WTC11 (cell line): ENCODE results near the gene GRM1.

ENCODE experiments used
- ARID4B ChIP-seq: sonication (generic); formaldehyde crosslinking; IDR thresholded peaks from 2 replicates; pipeline ENCODE4 v1.8.0; 2023; ENCODE audit warnings: missing genetic modification reagents, mild to moderate bottlenecking, borderline replicate concordance
- CTCF ChIP-seq: fragments of 200-600 bp; IDR thresholded peaks from 2 replicates; pipeline ENCODE4 v1.8.0; 2022; ENCODE audit warnings: antibody characterized with exemption

- TF ChIP-seq CTCF (no peak), ARID4B (CRISPR knock-in tag) (no peak)
These were observed 165.6 kb downstream of the GRM1 start for GRCh38 chr6:146194434-146194833.
